HL-60 (cell line): Measurements from ENCODE around the gene NEK2.

ENCODE experiments used
- DNase-seq, 2 experiments: peaks; one replicate each; pipeline ENCODE4 v3.0.0-alpha.2; 2010 to 2020; ENCODE audit warnings: low read depth in 1 of 2, low spot score in 1 of 2
- H3K27ac ChIP-seq: fragments of 250-450 bp; sonication (Bioruptor Pico); replicated peaks from 2 replicates; pipeline ENCODE4 v1.5.1; 2020; ENCODE audit warnings: mild to moderate bottlenecking, moderate library complexity
- H3K27me3 ChIP-seq: fragments of 250-450 bp; sonication (Bioruptor Pico); 2 replicates; pipeline ENCODE4 v1.5.1; 2021; ENCODE audit warnings: mild to moderate bottlenecking, moderate library complexity; ENCODE audit not compliant: insufficient read depth, poor library complexity, severe bottlenecking
- H3K4me3 ChIP-seq: replicated peaks from 2 replicates; pipeline ENCODE4 v1.5.1; 2011; ENCODE audit warnings: mild to moderate bottlenecking, control low read depth, low read length; ENCODE audit not compliant: insufficient read depth
- GABPA ChIP-seq: IDR thresholded peaks from 2 replicates; pipeline ENCODE4 v1.6.1; 2012; ENCODE audit warnings: low read depth
- POLR2AphosphoS5 ChIP-seq: IDR thresholded peaks from 2 replicates; pipeline ENCODE4 v1.6.1; 2012; ENCODE audit warnings: low read depth
- REST ChIP-seq: IDR thresholded peaks from 2 replicates; pipeline ENCODE4 v1.6.1; 2012; ENCODE audit warnings: low read depth; ENCODE audit not compliant: insufficient replicate concordance
- SPI1 ChIP-seq: IDR thresholded peaks from 2 replicates; pipeline ENCODE4 v1.6.1; 2012; ENCODE audit warnings: low read depth, mild to moderate bottlenecking, borderline replicate concordance
- TF ChIP-seq, protein P1 (sequence below): IDR thresholded peaks from one replicate; pipeline ENCODE4 v1.5.1; 2011; ENCODE audit warnings: low read length, control low read depth, inconsistent platforms; ENCODE audit not compliant: insufficient read depth

Gene NEK2

DNA sequence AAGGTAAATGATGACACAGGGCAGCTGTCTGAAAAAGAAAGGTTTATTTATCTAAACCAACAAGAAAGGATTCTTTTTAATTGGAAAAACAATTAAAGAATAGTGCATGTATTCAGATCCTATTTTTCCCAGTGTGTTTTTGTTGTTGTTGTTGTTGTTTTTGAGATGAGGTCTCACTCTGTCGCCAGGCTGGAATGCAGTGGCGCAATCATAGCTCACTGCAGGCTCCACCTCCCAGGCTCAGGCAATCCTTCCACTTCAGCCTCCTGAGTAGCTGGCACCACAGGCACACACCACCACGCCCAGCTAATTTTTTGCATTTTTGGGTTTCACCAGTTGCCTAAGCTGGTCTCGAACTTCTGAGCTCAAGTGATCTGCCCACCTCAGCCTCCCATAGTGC is 22.1 kb downstream of the NEK2 start:
- no peak overlapping the region for H3K27ac ChIP-seq
- TF ChIP-seq POLR2AphosphoS5, result no peak
- TF ChIP-seq, protein P1, sequence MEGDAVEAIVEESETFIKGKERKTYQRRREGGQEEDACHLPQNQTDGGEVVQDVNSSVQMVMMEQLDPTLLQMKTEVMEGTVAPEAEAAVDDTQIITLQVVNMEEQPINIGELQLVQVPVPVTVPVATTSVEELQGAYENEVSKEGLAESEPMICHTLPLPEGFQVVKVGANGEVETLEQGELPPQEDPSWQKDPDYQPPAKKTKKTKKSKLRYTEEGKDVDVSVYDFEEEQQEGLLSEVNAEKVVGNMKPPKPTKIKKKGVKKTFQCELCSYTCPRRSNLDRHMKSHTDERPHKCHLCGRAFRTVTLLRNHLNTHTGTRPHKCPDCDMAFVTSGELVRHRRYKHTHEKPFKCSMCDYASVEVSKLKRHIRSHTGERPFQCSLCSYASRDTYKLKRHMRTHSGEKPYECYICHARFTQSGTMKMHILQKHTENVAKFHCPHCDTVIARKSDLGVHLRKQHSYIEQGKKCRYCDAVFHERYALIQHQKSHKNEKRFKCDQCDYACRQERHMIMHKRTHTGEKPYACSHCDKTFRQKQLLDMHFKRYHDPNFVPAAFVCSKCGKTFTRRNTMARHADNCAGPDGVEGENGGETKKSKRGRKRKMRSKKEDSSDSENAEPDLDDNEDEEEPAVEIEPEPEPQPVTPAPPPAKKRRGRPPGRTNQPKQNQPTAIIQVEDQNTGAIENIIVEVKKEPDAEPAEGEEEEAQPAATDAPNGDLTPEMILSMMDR, result no peak
- TF ChIP-seq SPI1, result no peak
- no peak for TF ChIP-seq GABPA
- no peak for TF ChIP-seq REST
- H3K27me3 ChIP-seq, result no peaks in the 10 kb centered on the region
- no peak for DNase-seq
- H3K4me3 ChIP-seq, result no peak overlapping the region

DNA sequence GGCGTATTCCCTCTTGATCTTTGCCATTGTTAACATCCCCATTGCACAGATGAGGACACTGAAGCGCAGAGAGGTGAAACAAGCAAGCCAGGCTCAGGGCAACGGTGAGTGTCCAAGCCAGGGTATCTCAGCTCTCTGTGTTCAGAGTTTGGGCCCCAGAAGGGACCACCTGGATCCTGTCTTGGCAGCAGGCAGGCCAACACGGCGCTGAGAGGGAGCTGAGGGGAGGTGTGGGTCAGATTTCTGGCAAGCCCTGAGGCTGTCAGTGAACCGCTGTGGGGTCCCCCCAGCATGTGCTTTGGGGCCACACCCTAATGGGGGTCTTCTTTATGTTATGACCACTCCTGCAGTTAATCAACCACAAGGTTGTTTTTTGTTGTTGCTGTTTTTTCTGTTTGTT is 23.1 kb downstream of the NEK2 start:
- Histone ChIP-seq H3K27ac (no peak overlapping the region), H3K4me3 (no peak overlapping the region), H3K27me3 (no peaks in the 10 kb centered on the region)
- no peak for DNase-seq
- no peak for TF ChIP-seq POLR2AphosphoS5
- TF ChIP-seq GABPA, result no peak
- TF ChIP-seq, protein P1, result no peak
- TF ChIP-seq SPI1, result no peak
- TF ChIP-seq REST, result no peak

- no peak for DNase-seq
- no peak overlapping the region for H3K4me3 ChIP-seq
- TF ChIP-seq POLR2AphosphoS5 (no peak), SPI1 (no peak), REST (no peak)
- TF ChIP-seq, protein P1, result no peak
- no peaks in the 10 kb centered on the region for H3K27me3 ChIP-seq
- H3K27ac ChIP-seq, result no peak overlapping the region
Measured at GRCh38 chr1:211650904-211651303, 24.5 kb downstream of the NEK2 start.
